Stimulated activated CD8-positive, alpha-beta memory T cell treated with anti-CD3 and anti-CD28 coated beads, Interleukin-15, amount 100 ng/mL, for 48 hours (primary cell): Measurements from ENCODE around the gene MSANTD2.
"Not testable (repeated sequence)": the region's sequence is repeated elsewhere in the genome, so short reads cannot be mapped to it uniquely, and the experiment has no call there.

ENCODE experiments used
- DNase-seq, 2 donors: peaks; one replicate each; pipeline ENCODE4 v3.0.0-alpha.2; 2020; ENCODE audit warnings: low read depth in 2 of 2

MSANTD2 gene

DNA sequence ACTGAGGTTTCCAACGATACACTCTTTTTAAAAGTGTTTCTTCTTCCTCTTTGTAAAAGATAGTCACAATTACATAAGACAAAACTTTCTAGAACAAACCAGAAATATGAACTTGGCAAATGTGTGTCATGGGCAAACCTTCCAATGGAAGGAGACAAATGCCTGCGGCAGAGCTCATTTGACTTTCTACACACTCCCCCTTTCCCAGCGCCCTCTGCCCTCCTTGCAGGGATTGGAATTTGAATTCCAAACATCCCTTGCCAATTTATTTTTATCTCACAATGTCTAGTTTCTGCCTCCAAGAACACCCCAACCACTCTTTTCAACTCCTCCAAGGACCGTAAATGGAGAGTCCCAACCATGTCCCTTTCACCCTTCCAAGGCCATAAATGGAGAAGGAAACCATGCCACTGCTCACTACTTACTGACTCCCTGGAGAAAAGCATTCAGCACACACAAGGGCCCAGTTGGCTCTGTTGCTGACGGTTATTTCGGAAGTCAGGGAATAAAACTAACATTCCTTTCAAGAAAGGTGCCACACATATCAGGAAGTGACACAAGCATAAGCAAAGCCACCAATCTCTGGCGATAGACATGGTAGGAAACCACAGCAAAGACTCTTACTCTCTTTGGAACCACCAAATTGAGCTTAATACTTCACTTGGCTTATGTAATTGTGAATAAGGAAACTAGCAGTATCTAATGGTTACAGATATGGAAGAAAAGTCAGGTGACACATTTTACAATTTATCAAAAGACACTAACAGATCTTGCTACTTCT lies 23.2 kb downstream of the MSANTD2 start:
- DNase-seq, result no peak

DNA sequence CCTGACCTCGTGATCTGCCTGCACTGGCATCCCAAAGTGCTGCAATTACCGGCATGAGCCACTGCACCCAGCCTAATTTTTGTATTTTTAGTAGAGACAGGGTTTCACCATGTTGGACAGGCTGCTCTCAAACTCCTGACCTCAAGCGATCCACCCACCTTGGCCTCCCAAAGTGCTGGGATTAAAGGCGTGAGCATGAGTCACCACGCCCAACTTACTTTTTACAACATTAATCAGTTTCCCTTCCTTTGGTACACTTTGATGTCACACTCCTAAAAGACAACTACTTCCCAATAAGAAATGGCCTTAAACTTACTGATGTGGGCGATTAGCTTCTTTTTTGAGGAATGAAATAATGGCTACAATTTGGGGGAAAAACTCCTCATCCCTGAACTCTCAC lies 29.2 kb downstream of the MSANTD2 start:
- not testable (repeated sequence) for DNase-seq

DNA sequence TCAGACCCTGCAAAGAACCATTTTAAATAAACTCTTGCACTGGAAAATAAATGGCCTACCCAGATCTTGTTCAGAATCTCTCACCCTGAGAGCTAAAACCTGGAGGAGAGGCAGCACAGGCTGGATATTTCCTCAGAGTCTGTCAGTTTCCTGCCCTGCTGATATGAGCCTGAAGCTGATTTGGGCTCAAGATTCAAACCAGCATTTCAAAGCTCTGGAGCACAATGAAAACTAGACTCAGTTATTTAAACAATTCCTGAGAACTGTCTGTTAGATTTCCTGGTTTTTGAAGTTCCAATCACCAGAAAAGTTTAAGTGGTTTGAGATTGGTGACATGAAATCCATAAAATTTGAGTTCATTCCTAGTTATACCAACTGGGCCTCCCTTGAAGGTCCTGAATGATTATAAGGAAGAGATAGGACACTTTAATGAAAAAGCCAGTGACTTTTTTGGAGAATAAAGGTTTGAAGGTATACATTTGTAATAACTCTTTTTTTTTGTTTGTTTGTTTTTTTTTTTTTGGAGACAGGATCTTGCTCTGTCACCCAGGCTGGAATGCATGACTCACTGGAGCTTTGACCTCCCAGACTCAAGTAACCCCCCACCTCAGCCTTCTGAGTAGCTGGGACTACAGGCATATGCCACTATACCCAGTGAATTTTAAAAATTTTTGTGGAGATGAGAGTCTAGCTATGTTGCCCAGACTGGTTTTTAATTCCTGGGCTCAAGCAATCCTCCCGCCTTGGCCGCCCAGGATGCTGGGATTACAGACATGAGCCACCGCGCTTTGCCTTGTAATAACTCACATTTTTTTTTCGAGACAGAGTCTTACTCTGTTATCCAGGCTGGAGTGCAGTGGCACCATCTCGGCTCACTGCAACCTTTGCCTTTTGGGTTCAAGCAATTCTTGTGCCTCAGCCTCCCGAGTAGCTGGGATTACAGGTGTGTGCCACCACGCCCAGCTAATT lies 30.1 kb downstream of the MSANTD2 start:
- no peak for DNase-seq

DNA sequence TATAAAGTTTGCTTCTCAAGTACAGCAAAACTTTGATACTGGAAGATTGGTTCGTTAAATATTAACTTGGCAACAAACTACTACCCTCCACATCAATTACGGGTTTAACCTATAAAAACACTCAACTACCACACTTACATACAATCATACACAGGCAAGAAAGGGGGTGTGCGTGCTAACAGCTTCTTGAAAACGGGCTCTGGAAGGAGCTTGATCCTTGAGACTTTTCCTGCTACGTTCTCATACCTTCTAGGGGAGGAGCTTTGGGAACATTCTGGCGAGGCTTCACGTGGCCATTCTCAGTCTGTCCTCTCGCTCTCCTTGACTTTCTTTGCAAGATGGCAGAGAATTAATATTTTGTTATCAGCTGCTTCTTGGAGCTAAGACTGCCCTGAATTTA lies 31.3 kb downstream of the MSANTD2 start:
- DNase-seq, result no peak

DNA sequence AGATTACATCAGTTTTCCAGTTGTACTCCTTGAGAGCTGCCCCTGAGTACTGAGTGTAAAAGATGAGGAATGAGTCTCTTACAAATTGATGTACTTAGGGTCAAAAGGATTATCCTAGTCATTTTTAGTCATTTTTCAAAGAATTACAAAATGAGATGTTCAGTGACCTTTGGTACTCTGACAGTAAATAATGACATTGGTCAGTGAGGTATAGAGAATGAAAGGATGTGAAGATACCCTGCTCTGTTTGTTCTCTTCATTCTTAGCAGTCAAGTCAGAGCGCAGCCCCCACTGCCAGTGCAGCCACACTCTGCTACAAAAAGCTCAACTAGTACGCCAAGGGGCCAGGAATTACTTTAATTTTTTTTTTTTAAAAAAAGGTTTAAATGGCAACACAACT lies 34.0 kb downstream of the MSANTD2 start:
- DNase-seq, result no peak

DNA sequence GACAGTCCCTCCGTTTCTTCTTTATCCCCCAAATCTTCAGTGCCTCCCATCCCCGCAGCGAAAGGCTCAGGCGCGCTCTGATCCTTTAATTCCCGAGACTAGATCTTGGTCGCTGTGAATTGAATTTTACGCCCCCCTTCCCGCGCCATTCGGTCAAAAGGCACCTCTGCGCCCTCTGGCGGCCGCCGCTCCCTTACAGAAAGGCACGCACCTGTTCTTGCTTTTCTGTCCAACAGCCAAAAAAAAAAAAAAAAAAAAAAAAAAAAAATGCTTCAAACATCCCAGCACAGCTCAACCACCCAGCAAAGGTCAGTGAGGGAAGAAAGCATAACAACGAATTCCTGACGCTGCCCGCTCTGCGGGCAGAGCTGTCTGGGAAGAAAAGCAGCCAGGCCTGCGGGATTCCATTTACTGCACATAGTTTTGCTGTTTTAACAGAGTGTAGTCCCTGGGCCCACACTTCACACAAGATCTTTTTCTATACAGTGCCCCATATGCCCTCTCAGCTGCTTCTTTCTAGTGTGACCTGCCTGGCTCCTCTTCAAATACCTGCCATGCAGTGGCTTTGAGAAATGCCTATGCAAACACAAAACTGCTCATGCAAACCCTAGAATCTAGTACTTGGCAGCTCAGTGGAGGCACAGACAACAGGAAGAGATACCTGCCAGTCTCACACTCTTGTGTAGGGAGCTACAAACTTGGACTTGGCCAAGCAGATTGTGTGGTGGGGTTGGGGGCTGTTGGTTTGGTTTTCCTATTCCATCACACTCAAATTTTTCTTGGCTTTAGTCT lies 36.9 kb downstream of the MSANTD2 start:
- peak; percentile 66 to 67 for DNase-seq

DNA sequence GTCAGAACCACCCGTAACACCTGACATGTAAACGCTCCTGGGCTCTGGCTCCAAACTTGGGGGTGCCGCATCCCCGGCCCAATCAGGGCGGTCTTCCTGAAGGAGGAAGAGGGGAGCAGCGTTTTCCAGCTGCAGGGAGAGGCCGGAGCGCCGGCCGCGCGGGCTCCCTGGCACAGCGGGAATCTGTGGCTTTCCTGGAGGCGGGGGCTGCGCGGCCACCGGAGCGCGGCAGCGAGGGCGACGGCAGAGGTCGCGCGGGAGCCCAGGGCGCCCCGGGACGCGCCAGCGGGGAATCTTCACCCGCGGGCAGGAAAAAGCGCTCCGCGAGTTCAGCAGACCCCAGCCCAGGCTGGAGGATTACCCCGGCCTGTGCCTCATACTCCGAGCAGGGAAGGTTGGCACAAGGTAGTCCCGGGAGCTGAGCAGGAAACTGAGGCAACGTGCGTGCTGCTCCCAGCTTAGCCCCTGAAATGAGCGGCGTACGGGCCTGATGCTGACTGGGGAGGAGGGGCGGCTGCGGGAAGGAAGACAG lies 37.5 kb downstream of the MSANTD2 start:
- DNase-seq, result no peak

DNA sequence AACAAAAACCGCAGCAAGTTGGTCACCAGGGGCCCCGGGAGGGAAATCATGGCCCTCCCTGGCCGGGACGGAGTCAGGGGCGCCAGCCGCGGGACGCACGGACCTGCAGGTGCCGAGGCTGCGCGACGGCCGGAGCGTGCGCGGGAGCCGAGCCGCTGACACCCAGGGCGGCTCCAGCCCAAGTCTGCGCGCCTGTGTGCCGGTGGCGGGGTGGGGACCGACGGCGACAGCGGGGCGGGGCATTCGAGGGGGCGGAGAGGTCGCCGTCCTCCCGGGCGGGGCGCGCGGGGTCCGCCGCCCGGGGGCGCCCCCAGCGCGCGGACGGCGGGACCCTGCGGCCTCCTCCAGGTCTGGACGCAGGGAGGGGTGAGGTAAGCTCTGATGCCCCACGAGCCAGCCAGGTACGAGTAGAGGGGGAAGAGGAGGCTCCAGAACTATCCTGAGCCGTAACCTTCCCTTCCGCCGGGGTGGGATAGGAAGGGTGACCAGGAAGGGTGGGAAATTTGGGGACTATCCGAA lies 38.0 kb downstream of the MSANTD2 start, which contains the start of gene ESAM:
Gene ESAM, minus strand, starts transcription at position 186 of the 519 bp plus-strand sequence. Its CDS starts 136 bp downstream, at position 50.
- DNase-seq, result peak; percentile 50 to 63

DNA sequence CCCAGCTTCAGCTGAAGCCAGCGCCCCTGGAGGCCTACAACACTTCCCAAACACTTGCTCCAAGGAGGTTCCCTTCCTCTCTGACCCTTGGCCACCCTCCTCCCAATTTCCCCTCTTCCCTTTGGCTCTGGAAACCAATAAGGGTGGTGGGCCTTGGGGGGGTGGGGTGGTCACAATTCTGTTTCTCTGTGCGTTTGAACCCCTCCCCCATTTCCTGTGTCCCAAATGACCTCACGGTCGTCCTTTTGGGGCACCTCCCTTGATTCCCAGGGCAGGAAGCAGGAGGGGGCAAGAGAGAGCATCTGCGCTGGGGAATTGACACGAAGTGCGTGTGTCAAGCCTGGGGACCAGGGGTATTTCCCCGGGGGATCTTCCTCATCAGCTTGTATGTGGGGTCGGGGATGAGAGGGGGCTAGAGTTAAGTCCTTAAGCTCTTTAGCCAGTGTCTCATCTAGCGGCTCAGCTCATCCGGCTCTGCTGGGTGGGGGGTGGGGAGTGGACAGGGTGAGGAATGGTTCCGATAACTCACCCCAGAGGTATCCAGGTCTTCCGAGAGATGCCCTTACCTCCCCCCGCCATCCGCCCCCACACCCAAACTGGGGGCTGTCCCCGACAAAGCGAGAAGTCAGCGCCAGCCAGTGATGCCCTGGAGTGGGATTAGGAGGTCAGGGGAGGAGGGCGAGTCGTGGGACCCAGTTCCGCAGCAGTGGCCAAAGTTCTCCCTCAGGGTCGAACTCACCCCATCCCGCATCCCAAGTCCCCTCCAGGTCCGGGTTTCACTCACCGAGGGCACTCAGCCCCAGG lies 38.7 kb downstream of the MSANTD2 start:
- no peak for DNase-seq

DNA sequence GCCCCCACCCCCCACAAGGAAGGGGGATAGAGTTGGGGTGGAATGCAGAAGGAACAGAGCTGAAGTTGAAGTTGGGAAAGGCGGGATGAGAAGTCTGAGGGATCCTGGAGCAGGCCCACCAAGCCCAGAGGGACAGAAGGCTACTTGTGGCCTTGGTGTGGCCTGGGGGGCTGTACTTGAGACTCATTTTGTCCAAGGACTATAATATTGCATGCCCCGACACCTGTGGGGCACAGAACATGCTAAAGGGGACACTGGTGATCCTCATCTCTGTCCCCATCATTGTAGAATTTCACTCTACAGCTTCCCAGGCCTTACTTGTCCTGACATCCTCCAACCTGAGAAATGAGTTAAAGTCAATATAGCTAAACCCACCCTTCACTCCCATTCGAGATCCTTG lies 39.4 kb downstream of the MSANTD2 start:
- DNase-seq, result no peak

DNA sequence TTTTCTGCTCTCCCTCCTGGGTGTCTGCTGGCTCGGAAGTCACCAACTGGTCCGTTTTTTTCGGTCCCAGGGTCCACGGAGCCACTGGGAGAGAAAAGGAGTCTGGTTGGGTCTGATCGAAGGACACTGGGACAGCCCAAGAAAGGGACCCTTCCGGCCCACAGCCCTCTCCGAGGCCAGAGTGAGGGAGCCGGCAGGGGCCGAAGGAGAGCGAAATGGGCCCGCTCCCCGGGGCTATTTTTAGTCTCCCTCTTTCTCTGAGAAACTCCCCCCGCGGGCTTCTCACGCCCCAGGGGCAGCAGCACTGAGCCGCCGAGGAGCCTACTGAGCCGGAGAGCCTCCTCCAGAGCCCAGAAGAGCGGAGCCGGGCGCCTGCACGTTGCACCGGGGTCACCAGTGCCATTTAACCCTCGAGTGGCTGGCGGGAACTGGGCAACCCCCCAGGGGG lies 40.0 kb downstream of the MSANTD2 start:
- DNase-seq, result no peak

DNA sequence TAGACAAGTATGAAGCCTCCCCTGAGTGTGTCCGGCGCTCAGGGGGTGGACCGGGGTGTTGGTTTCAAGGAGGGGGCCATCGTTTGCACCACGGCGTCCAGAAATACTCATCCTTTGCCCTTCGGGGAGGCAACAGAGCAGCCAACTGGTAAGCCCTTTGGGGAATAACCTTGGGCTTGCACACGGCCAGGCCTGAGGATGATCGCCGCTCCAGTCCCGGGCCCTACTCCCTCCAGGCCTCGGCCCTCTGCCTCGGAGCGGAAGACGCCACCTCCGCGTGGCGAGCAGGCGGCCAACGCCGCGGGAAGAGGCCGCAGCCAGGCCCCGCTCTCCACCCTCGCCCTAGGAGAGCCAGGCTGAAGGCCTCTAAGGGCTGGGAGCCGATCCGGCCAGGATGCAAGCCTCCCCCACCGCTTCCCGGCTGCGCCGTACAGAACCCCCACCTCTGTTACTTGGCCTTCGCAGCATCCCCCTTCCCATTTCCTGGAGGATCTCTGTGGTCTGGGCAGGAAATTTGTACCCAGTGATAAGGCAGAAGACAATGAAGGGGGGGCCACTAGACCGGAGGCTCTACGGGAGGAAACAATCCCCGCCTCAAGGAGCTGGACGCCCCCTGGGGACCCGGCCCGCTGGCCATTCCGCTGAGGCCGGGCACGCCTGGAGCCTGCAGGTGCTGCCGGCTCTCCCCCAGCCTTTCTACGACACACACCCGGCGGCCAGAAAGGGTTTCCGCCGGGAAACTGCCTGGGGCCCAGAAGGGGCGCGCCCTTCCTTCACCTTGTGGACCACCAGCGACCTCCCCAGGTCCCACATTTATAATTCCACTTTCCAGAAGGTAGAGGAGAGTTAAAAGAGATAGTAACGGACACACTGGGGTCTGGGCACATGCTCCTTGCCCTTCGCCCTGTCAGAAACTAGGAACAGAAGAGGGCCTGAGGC lies 40.7 kb downstream of the MSANTD2 start:
- DNase-seq, result no peak

DNA sequence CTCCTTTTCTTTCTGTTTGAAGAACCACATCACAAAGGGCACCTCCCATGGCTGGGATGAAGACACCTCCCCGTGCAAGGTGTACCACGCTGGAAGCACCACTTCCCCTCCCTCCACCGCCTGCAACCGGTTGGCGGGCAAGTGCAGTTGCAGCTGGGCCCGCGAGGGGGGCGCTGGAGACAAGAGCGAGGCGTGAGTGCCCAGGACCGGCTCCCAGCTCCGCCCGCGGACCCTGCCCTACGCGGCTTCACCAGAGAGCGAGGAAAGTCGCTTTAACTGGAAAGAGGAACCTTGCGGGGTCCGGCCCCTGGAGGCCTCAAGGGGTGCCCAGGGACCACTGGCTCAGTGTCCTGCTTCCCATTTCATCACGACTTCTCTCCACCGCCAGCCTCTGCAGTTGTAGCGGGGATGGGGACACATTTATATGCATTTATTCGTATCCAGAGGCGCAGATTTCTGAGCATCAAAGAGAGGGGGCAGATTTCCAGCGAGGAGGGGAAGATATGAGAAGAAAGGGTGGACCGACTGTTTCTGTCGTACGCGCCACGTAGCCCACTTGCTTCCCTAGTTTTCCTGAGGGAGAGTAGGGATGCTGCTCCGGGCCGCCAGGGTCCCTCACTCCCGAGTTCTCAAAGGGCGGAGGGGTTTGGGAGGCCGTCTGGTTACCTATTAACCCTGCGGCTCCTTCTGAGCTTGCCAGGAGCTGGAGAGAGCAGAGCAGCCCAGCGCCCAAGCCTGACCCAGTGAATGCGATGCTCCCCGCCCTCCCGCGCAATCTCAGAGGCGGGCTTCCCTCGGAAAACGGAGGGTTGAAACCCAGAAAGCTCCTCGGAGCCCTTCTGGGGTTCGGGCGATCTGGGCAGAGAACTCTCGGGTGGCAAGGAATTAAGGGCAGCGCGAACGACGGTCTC lies 41.6 kb downstream of the MSANTD2 start:
- peak; percentile 56 to 63 for DNase-seq

DNA sequence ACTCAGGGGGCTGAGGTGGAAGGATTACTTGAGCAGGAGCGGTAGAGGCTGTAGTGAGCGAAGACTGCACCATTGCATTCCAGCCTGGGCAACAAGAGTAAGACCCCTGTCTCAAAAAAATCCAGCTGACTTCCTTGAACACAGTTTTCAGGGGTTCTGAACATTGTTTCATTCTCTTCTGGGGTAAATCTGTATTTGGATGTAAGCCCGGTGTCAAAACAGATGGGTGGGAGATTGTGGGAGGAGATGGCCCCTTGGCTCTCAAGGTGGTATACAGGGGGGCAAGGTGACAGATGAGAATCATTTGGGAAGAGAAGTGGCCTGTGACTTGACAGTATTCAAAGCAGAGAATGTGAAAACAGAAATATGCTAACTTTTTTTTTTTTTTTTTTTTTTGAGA lies 42.9 kb downstream of the MSANTD2 start:
- no peak for DNase-seq

DNA sequence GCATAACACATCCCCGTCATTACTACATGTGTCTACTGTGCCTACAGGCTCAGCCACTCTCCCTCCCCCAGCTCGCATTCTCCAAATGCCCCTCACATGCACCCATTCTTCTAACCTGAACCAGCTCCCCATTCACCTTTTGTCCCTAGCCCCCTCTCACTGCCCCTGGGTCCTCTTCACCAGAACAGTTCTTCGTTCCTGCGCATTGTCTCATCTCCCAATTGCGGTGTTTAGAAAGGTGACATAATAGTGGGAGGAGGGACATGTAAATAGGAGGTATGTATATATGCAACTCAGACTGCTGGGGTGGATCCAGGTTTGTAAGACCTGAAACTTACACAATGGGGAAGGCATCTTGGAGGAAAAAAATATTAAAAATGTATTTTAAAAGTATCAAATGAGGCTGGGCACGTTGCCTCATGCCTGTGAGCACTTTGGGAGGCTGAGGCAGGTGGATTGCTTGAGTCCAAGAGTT lies 43.4 kb downstream of the MSANTD2 start:
- DNase-seq, result no peak

DNA sequence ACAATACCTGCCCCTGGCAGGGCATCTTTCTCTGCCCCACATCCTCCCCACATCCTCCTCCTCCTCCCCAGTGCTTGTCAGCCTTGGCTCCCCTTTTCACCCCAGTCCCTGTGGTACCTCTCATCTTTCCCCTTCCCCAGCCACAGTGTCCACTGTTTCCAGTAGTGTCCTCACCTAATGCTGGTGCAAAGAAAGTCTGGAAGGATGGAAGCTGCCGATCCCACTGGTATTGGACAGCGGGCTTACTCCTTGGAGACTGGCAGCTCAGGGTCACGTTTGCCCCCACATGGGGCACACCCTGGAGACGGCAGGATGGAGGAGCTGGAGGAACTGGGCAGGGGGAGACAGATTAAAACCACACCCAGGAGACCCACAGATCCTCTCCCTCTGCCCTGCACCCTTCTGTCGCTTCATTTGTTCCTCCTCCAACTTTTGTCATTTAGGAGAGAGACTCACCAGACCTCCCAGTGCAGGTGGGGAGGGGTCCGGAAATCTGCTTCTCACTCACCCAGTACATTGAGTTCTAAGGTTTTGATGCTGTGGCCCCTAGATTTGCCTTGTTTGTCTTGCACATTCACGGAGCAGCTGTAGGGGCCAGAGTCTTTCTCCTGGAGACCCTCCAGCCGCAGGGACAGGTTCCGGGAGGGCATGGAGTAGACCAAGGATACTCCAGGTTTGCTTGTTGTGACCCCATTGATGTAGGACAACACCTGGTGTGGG lies 44.0 kb downstream of the MSANTD2 start:
- no peak for DNase-seq

DNA sequence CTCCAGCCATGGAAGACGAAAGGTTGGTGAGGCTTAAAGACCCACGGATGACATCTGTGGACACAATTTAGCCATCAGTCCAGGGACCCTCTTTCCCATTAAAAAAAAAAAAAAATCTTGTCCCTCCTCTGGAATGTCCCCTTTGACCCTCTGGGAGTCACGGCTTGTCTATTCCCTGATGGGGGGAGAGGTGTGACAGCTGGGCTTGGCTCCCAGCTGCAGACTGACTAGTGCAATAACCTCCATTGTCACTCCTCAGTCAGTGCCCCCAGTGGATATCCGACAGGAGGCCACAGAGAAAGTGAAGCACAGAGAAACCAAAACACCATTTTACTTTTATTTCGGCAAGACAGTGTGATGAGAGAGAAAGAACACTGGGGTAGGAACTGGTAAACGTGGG lies 45.5 kb downstream of the MSANTD2 start:
- no peak for DNase-seq
